Gastroesophageal sphincter (tissue), 4 donors: ENCODE data around the gene VWA8. TPM values are rescaled to one million over a fixed set of nuclear protein-coding genes. Genes with fewer than 3 reads are reported as not detected.

Experiments used
- ATAC-seq: fragments of 150-250 bp; one replicate; pipeline ENCODE4 v1.9.1; 2016; ENCODE audit warnings: mild to moderate bottlenecking, moderate library complexity
- H3K27ac ChIP-seq, 4 donors: fragments of 200-600 bp; sonication (generic) in 3 of 4; 1 replicate in 3 of 4; 2 replicates in 1 of 4; pipeline ENCODE4 v1.5.1; 2016 to 2019
- H3K27me3 ChIP-seq: fragments of 200-600 bp; sonication (generic); one replicate; pipeline ENCODE4 v1.5.1; 2019
- H3K36me3 ChIP-seq, 2 donors: fragments of 200-600 bp; sonication (generic); one replicate each; pipeline ENCODE4 v1.5.1; 2019; ENCODE audit warnings: control low read depth in 1 of 2
- H3K4me1 ChIP-seq, 3 donors: fragments of 200-600 bp; sonication (generic); 1 replicate in 2 of 3; 2 replicates in 1 of 3; pipeline ENCODE4 v1.5.1; 2016 to 2019; ENCODE audit warnings: control low read depth in 2 of 3
- H3K4me3 ChIP-seq, 2 donors: fragments of 200-600 bp; sonication (generic); one replicate each; pipeline ENCODE4 v1.5.1; 2019; ENCODE audit warnings: mild to moderate bottlenecking in 1 of 2, moderate library complexity in 1 of 2
- H3K9me3 ChIP-seq, 3 donors: fragments of 200-600 bp; sonication (generic); one replicate each; pipeline ENCODE4 v1.5.1; 2017 to 2019; ENCODE audit warnings: control low read depth in 2 of 3
- EP300 ChIP-seq: sonication (generic); formaldehyde crosslinking; IDR thresholded peaks from one replicate; pipeline ENCODE4 v1.6.1; 2017; ENCODE audit warnings: antibody characterized with exemption, mild to moderate bottlenecking
- POLR2A ChIP-seq, 2 donors: fragments of 450-650 bp; IDR thresholded peaks; one replicate each; pipeline ENCODE4 v1.6.1; 2017; ENCODE audit warnings: antibody characterized with exemption in 2 of 2, mild to moderate bottlenecking in 2 of 2, moderate library complexity in 1 of 2
- POLR2AphosphoS5 ChIP-seq: sonication (generic); formaldehyde crosslinking; IDR thresholded peaks from one replicate; pipeline ENCODE4 v1.6.1; 2017; ENCODE audit warnings: antibody characterized with exemption
- WGBS, 2 donors: methylation state at CpG; one replicate each; pipeline ENCODE4 v1.1.5; 2018; ENCODE audit warnings: low coverage in 1 of 2; 5-methylcytosine and 5-hydroxymethylcytosine counted together
- total RNA-seq, 4 donors: library from RNA; depleted of rRNA; stranded (reverse); fragments of >200 nt; gene quantifications; one replicate each; pipeline ENCODE4 v1.1.0, GENCODE V29; 2016
- TF ChIP-seq, protein P1 (sequence below), 4 experiments: fragments of 200-600 bp in 2 of 4; fragments of 450-650 bp in 2 of 4; sonication (generic) in 1 of 4; IDR thresholded peaks; one replicate each; pipeline ENCODE4 v1.5.1; 2017 to 2019; ENCODE audit warnings: antibody characterized with exemption in 4 of 4, mild to moderate bottlenecking in 2 of 4, moderate library complexity in 2 of 4

Gene VWA8
- total RNA-seq, 4 donors from 2014 or later: 20.3 to 34.7 (median 23.9) TPM

DNA sequence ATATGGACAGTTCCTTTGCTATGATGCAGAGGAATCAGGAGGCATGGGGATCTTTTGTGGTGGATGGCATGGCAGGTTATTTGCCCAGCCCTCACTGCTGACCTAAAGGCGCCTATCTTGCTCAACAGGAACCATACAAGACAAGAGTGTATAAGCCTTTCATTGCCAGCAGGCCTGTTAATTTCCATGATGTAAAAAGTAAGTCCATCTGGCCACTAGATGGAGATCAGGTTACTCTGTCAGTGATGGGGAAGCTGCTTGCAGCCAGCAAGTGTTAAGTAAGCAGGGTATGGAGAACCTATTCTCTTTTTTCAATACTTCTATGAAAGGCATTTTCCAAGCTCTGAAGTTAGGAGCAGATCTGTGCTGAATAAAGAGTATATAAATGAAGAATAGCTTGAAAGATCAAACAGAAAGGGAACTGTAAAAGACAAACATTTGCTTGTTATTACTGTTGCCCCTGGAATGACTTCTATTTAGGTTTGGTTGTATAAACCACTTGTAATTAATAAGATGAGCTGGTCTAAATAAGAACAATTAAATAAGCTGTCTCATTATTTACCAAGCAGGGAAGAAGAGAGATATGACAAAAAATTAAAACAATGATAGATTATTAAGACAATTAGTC is 292.7 kb downstream of the VWA8 start:
- H3K9me3 ChIP-seq: no peaks in the 10 kb centered on the region
- no peaks in the 10 kb centered on the region for H3K27me3 ChIP-seq
- TF ChIP-seq POLR2A (IDR thresholded peaks at IDR 0.05) (no peak), EP300 (no peak), POLR2AphosphoS5 (no peak)
- TF ChIP-seq, protein P1, sequence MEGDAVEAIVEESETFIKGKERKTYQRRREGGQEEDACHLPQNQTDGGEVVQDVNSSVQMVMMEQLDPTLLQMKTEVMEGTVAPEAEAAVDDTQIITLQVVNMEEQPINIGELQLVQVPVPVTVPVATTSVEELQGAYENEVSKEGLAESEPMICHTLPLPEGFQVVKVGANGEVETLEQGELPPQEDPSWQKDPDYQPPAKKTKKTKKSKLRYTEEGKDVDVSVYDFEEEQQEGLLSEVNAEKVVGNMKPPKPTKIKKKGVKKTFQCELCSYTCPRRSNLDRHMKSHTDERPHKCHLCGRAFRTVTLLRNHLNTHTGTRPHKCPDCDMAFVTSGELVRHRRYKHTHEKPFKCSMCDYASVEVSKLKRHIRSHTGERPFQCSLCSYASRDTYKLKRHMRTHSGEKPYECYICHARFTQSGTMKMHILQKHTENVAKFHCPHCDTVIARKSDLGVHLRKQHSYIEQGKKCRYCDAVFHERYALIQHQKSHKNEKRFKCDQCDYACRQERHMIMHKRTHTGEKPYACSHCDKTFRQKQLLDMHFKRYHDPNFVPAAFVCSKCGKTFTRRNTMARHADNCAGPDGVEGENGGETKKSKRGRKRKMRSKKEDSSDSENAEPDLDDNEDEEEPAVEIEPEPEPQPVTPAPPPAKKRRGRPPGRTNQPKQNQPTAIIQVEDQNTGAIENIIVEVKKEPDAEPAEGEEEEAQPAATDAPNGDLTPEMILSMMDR (IDR thresholded peaks at IDR 0.05): peak; percentile 60 to 95 (median 85)
- WGBS, 2 donors: 0 to 12% methylated on average over 1 of the region's 1 CpG
- H3K4me1 ChIP-seq: peaks cover 0 to 38% (median 2%) of the 10 kb centered on the region in 3 donors
- H3K36me3 ChIP-seq: peaks cover 0 to 5% of the 10 kb centered on the region in 2 donors
- H3K4me3 ChIP-seq: no peak overlapping the region
- H3K27ac ChIP-seq: peak overlapping the region in 2 of 4 donors; percentile 6 to 12
- peak; percentile 93 for ATAC-seq

DNA sequence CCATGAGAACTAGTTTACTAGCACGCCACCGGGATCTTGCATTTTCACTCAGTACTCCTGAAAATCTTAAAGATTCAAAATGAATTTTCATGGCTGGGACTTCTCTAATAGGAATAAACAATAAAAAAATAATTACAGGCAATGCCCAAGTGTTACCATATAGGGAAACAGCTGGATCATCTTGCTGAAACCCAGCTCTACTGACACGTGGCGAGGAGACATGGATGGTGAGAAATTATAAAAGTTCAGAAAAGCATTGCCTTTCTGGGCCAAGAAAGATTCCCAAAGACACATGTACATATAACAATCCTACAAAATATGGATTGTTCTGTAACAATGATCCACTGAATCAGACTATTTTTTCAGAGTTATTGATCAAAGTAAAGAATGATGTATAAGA is 294.3 kb downstream of the VWA8 start:
- Histone ChIP-seq H3K4me1 (peaks cover 0 to 38% (median 2%) of the 10 kb centered on the region in 3 donors), H3K27me3 (no peaks in the 10 kb centered on the region), H3K9me3 (no peaks in the 10 kb centered on the region), H3K27ac (no peak overlapping the region), H3K36me3 (peaks cover 0 to 5% of the 10 kb centered on the region in 2 donors), H3K4me3 (no peak overlapping the region)
- TF ChIP-seq, protein P1 (IDR thresholded peaks at IDR 0.05): no peak
- TF ChIP-seq POLR2AphosphoS5 (no peak), POLR2A (IDR thresholded peaks at IDR 0.05) (no peak), EP300 (no peak)
- 73 to 91% methylated on average over 2 to 4 of the region's 4 CpGs for WGBS, 2 donors
- no peak for ATAC-seq

DNA sequence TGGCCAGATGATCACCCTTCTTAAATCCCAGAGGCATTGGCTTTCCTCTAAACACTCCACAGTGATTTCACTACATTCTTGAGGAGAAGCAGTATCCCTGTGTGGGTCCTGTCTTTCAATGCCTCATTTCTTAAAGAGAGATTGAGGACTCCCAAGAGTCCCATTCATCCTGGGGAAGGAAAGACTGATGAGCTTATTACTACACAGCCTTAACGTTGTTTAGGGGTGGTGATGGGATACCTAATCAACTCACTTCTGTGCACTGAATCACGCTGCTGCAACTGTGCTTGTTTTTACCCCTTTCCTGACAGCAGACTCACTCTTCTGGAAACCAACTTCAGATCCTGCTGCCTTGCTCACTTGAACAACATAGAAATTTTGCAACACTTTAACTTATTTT is 300.5 kb downstream of the VWA8 start:
- peaks cover 0 to 18% (median 0%) of the 10 kb centered on the region in 3 donors for H3K4me1 ChIP-seq
- no peaks in the 10 kb centered on the region for H3K27me3 ChIP-seq
- H3K9me3 ChIP-seq: no peaks in the 10 kb centered on the region
- no peak for ATAC-seq
- no peak overlapping the region for H3K4me3 ChIP-seq
- TF ChIP-seq, protein P1 (IDR thresholded peaks at IDR 0.05): no peak
- TF ChIP-seq EP300 (no peak), POLR2AphosphoS5 (no peak), POLR2A (IDR thresholded peaks at IDR 0.05) (no peak)
- H3K36me3 ChIP-seq: no peaks in the 10 kb centered on the region
- 69% methylated on average over 2 of the region's 2 CpGs; no CpG with 5 or more reads in 1 of the 2 donors for WGBS, 2 donors
- no peak overlapping the region for H3K27ac ChIP-seq

DNA sequence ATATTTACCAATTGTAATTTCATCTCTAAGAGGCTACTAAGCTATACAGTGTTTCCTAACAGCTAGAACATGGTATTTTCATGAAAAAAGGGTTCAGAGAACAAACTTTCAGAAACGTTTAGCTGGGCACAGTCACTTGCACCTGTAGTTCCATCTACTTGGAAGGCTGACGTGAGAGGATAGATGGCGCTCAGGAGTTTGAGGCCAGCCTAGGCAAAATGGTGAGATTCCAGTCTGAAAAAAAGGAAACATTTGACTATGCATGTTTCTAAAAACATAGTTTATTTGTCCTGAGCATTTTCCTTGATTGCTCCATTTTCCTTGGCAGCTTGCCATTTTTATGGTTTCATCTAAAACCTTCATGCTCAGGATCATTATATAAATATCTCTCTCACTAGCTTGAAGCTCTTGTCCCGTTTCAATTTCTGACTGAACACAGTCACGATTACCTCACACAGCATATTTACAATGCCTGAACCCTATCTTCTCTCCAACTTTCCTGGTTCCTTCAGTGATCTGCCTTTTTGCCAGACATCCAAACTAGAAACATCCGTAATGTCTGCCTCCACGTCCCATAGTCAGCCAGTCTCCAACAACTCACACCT is 302.8 kb downstream of the VWA8 start:
- Histone ChIP-seq H3K27me3 (no peaks in the 10 kb centered on the region), H3K36me3 (no peaks in the 10 kb centered on the region), H3K9me3 (no peaks in the 10 kb centered on the region), H3K4me1 (peaks cover 0 to 8% (median 0%) of the 10 kb centered on the region in 3 donors), H3K4me3 (no peak overlapping the region), H3K27ac (no peak overlapping the region)
- ATAC-seq: no peak
- no peak for TF ChIP-seq EP300
- no peak for TF ChIP-seq POLR2AphosphoS5
- TF ChIP-seq POLR2A (IDR thresholded peaks at IDR 0.05): no peak
- TF ChIP-seq, protein P1 (IDR thresholded peaks at IDR 0.05): no peak
- WGBS, 2 donors: 45 to 61% methylated on average over 7 of the region's 7 CpGs

DNA sequence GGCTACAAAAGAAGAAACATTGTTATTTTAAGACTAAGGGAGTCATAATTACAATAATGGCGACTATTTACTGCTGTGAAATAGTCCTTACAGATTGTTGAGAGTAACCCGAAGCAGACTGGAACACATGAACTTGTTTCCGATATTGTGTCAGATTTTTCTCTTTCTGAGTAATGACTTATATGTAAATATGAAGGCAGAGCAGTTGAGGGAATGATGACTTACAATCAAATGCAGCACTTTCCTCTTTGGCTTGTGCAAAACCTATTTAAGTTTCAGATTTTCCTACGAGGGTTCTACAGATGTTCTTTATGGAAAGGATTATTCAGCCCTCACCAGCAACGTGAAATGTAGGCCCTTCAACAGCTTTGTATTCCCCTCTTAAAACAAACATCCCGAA is 304.9 kb downstream of the VWA8 start:
- Histone ChIP-seq H3K4me1 (peaks cover 0 to 15% (median 0%) of the 10 kb centered on the region in 3 donors), H3K27ac (no peak overlapping the region), H3K27me3 (no peaks in the 10 kb centered on the region), H3K4me3 (no peak overlapping the region), H3K9me3 (no peaks in the 10 kb centered on the region), H3K36me3 (no peaks in the 10 kb centered on the region)
- TF ChIP-seq POLR2A (IDR thresholded peaks at IDR 0.05) (no peak), POLR2AphosphoS5 (no peak), EP300 (no peak)
- TF ChIP-seq, protein P1 (IDR thresholded peaks at IDR 0.05): no peak
- ATAC-seq: no peak
- 57 to 81% methylated on average over 6 of the region's 6 CpGs for WGBS, 2 donors
